NK-92 (cell line): Measurements from ENCODE around the gene CROCC.

Experiments used
- DNase-seq: peaks from one replicate; lab custom pipeline; 2025; ENCODE audit not compliant: unreplicated experiment; lab: John Stamatoyannopoulos, UW

The CROCC gene

GRCh38 chr1:16982902-16983301 is 61.2 kb downstream of the CROCC start:
- no peak for DNase-seq

GRCh38 chr1:16983649-16984048 is 61.9 kb downstream of the CROCC start:
- no peak for DNase-seq

- no peak for DNase-seq
These were observed 63.0 kb downstream of the CROCC start for GRCh38 chr1:16984717-16985116.

- no peak for DNase-seq
These were observed 64.4 kb downstream of the CROCC start for GRCh38 chr1:16986113-16986512.

GRCh38 chr1:16986560-16986959 is 64.8 kb downstream of the CROCC start:
- DNase-seq = no peak

- no peak for DNase-seq
These were observed 65.2 kb downstream of the CROCC start for GRCh38 chr1:16986962-16987361.

- no peak for DNase-seq
These were observed 66.5 kb downstream of the CROCC start for GRCh38 chr1:16988210-16988609.

- no peak for DNase-seq
These were observed 68.1 kb downstream of the CROCC start for GRCh38 chr1:16989676-16990391.

GRCh38 chr1:16991571-16991970 is 69.8 kb downstream of the CROCC start:
- DNase-seq = no peak

- DNase-seq = no peak
These were observed 70.4 kb downstream of the CROCC start for GRCh38 chr1:16992102-16992501.

- no peak for DNase-seq
These were observed 70.9 kb downstream of the CROCC start for GRCh38 chr1:16992675-16993074.

- no peak for DNase-seq
These were observed 71.8 kb downstream of the CROCC start for GRCh38 chr1:16993521-16994038.

GRCh38 chr1:16996845-16997244 is 75.1 kb downstream of the CROCC start:
- no peak for DNase-seq

GRCh38 chr1:16998589-16998988 is 76.9 kb downstream of the CROCC start:
- no peak for DNase-seq

GRCh38 chr1:16999863-17000262 is 78.1 kb downstream of the CROCC start:
- DNase-seq = no peak

GRCh38 chr1:17001760-17002523 is 80.2 kb downstream of the CROCC start:
- DNase-seq = no peak

- DNase-seq = no peak
These were observed 80.8 kb downstream of the CROCC start for GRCh38 chr1:17002524-17002902.

GRCh38 chr1:17004466-17005364 is 83.0 kb downstream of the CROCC start:
- DNase-seq = no peak

GRCh38 chr1:17005365-17005740 is 83.6 kb downstream of the CROCC start:
- no peak for DNase-seq

- no peak for DNase-seq
These were observed 85.4 kb downstream of the CROCC start for GRCh38 chr1:17007121-17007520.

- no peak for DNase-seq
These were observed 86.6 kb downstream of the CROCC start for GRCh38 chr1:17008208-17008855.
